RWPE1 (cell line): ENCODE measurements around the gene SORL1.

Source experiments
- CTCF ChIA-PET: fragments of 350-600 bp; sonication (Branson Sonifier 250); formaldehyde crosslinking; extraction: SDS; loops from one replicate; lab custom pipeline; 2021; lab: Yijun Ruan, JAX
- POLR2A ChIA-PET: fragments of 400-600 bp; formaldehyde crosslinking; extraction: SDS; loops from one replicate; lab custom pipeline; 2020; ENCODE audit warnings: antibody characterized with exemption; ENCODE audit not compliant: low non-redundant PET; lab: Yijun Ruan, JAX
- DNase-seq: peaks from one replicate; pipeline ENCODE4 v3.0.0; 2012; ENCODE audit warnings: low spot score
- H3K27ac ChIP-seq: fragments of 450-650 bp; 2 replicates; pipeline ENCODE4 v1.5.1; 2017
- CTCF ChIP-seq: fragments of 450-650 bp; conservative IDR thresholded peaks from 2 replicates; pipeline ENCODE4 v1.5.1; 2017; ENCODE audit warnings: low read depth, mild to moderate bottlenecking

Gene SORL1

GRCh38 chr11:121659811-121660210 is 207.7 kb downstream of the SORL1 start:
- POLR2A ChIA-PET: no interaction called here
- CTCF ChIA-PET: no interaction called here
- no peak for TF ChIP-seq CTCF
- no peak for DNase-seq
- no peak overlapping the region for H3K27ac ChIP-seq

DNA sequence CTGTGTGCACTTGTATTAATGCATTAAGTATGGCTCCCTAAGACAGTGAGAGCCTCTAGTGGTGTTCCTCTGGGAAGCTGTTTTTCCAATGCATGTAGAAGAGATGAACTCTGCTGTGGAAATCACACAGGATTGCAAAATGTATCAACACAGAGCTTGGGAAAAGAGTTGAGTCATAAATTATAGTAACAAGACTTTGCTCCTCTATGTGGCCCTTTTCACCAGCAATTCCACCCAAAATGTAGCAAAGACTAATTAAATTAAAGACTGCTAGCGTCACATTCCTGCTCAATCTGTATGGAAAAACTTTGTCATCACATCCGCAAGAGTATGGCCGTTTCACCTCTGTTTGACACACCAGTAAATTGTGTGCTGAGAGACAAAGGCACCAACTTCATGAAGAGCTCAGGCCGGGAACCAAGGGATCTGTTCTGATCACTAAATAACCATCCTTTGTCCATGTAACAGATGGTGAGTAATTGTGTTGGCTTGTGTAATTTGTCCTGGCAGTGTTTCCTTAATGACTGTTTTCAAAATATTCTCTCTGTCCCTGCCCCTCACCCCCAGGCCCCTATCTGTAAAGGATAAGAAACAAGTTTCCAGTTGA is 209.9 kb downstream of the SORL1 start:
- DNase-seq: no peak
- POLR2A ChIA-PET: no interaction called here
- no peak for TF ChIP-seq CTCF
- no peak overlapping the region for H3K27ac ChIP-seq
- CTCF ChIA-PET: interaction anchor here (0.6 to 1.1 kb wide), 2 partner anchors 8 to 843 kb away, joined by 3 read pairs; no protein-coding TSS in a partner anchor

DNA sequence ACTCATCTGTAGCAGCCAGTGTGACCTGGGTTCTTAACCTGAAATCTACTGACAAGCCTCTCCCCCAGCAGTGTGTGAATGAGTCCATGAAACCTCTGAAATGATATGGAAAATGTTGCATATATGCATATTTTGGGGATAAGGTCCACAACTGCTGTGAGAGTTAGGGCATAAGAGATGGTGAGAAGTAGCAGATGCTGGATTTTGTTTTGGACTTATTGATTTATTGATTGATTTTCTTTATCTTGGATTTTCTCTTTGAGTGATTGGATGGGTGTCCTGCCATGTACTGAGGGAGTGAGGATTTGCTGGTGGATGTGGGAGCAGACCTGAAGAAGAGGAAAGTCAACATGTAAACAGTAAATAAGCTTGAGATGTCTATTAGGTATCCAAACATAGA is 212.0 kb downstream of the SORL1 start:
- DNase-seq: no peak
- POLR2A ChIA-PET: no interaction called here
- no peak for TF ChIP-seq CTCF
- CTCF ChIA-PET: no interaction called here
- H3K27ac ChIP-seq: no peak overlapping the region

DNA sequence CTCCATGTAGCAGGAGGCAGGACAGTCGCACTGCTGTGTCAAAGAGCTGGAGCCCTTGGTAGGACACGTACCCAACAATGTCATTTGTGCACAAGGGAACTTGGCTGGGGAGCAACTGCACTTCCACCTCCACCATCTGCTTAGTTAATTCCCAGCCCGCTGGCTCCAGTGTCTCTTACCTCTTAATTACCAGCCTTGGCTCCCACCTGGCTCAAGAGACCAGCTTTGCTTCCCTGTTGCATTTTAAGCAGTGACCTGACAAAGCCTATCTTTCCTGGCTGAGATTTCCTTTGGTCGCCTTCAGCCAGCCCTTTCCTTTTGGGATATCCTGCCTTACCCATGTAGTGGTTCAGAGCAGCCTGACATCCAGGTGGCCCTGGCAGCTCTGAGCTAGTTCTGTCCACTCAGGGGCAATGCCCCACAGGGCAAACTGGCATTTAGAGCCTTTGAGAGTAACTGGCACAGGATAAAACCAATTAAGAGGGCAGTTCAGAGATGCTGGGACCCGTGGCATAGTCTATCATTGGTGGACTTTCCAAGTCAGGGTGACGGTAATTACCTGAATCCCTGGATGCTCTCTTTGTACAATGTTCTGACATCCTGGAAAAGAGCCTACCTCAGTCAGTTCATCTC is 213.2 kb downstream of the SORL1 start:
- no peak overlapping the region for H3K27ac ChIP-seq
- ChIA-PET CTCF (no interaction called here), POLR2A (no interaction called here)
- no peak for DNase-seq
- TF ChIP-seq CTCF: no peak

DNA sequence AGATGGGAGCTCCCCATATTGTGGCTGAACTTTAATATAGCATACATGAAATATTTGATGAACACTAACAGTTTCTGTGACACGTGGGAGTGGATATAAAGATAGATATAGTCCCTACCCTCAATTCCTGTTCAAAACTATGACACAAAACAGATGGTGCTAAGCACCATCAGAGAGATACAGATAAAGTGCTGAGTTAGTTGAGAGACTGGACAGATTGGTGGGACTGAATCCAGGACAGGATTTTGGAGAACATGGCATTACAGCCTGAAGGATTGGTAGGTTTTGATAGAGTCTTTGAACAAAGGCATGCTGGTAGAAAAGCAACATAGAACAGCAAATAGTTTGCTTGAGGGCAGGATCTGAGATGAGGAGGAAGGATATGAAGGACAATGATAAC is 215.7 kb downstream of the SORL1 start:
- DNase-seq: no peak
- CTCF ChIA-PET: interaction anchor here (2.0 kb wide), 1 partner anchor 12 kb away, joined by 11 read pairs; no protein-coding TSS in a partner anchor
- no peak for TF ChIP-seq CTCF
- POLR2A ChIA-PET: no interaction called here
- no peak overlapping the region for H3K27ac ChIP-seq

- DNase-seq: no peak
- ChIA-PET POLR2A (no interaction called here), CTCF (interaction anchor here (0.5 to 1.3 kb wide), 2 partner anchors 10 to 14 kb away, joined by 3 to 6 read pairs; no protein-coding TSS in a partner anchor)
- H3K27ac ChIP-seq: no peak overlapping the region
- TF ChIP-seq CTCF: no peak
Observed at GRCh38 chr11:121669422-121669821, 217.3 kb downstream of the SORL1 start.
